Cardiac muscle cell (in vitro differentiated cells and primary cell): ENCODE data around the gene AGPAT3. TPM values are rescaled to one million over a fixed set of nuclear protein-coding genes. Genes with fewer than 3 reads are reported as not detected.

Experiments used
- DNase-seq, 2 donors: peaks; one replicate each; pipeline versions ENCODE4 v3.0.0 to v3.0.0-alpha.2; 2010 to 2017; ENCODE audit warnings: low read depth in 1 of 2, low spot score in 1 of 2
- H3K27ac ChIP-seq: fragments of 200-600 bp; sonication (generic); 2 replicates; pipeline ENCODE4 v1.5.1; 2016
- H3K27me3 ChIP-seq: fragments of 200-600 bp; sonication (generic); 2 replicates; pipeline ENCODE4 v1.6.0; 2016; ENCODE audit warnings: control low read depth
- H3K36me3 ChIP-seq: fragments of 200-600 bp; sonication (generic); 2 replicates; pipeline ENCODE4 v1.5.1; 2016; ENCODE audit warnings: control low read depth
- H3K4me1 ChIP-seq: fragments of 200-600 bp; sonication (generic); 2 replicates; pipeline ENCODE4 v1.8.1; 2017; ENCODE audit warnings: low read depth, mild to moderate bottlenecking, mixed run types
- H3K4me3 ChIP-seq: fragments of 200-600 bp; sonication (generic); 2 replicates; pipeline ENCODE4 v1.5.1; 2016; ENCODE audit warnings: mild to moderate bottlenecking
- H3K9me3 ChIP-seq: fragments of 200-600 bp; sonication (generic); 2 replicates; pipeline ENCODE4 v1.5.1; 2017; ENCODE audit warnings: low read depth, mild to moderate bottlenecking, control low read depth
- CTCF ChIP-seq: IDR thresholded peaks from 2 replicates; pipeline ENCODE4 v1.5.1; 2012; ENCODE audit warnings: low read depth, mild to moderate bottlenecking, low read length
- polyA plus RNA-seq: library from polyadenylated mRNA; unstranded; fragments of >200 nt; fragmentation: Nextera tagmentation; extraction: Ambion mirVana; gene quantifications from 2 replicates; pipeline ENCODE4 v1.2.1, GENCODE V29; 2016
- total RNA-seq: library from RNA; depleted of rRNA; stranded (reverse); fragments of >200 nt; gene quantifications from 2 replicates; pipeline ENCODE4 v1.2.3, GENCODE V29; 2016

The AGPAT3 gene
- total and polyA plus RNA-seq, 2 experiments from 2014 or later = 12.4 to 23.6 TPM

GRCh38 chr21:43973634-43973955 is 108.6 kb downstream of the AGPAT3 start:
- Histone ChIP-seq H3K4me1 (no peaks in the 10 kb centered on the region), H3K9me3 (no peaks in the 10 kb centered on the region), H3K27me3 (no peaks in the 10 kb centered on the region), H3K36me3 (peaks cover 7% of the 10 kb centered on the region), H3K4me3 (no peak overlapping the region), H3K27ac (no peak overlapping the region)
- DNase-seq = no peak
- TF ChIP-seq CTCF = no peak

- DNase-seq = no peak
- TF ChIP-seq CTCF = no peak
- Histone ChIP-seq H3K9me3 (no peaks in the 10 kb centered on the region), H3K36me3 (peaks cover 6% of the 10 kb centered on the region), H3K27ac (no peak overlapping the region), H3K4me3 (no peak overlapping the region), H3K4me1 (no peaks in the 10 kb centered on the region), H3K27me3 (no peaks in the 10 kb centered on the region)
These were observed 109.9 kb downstream of the AGPAT3 start for GRCh38 chr21:43974791-43975468.

- TF ChIP-seq CTCF = peak; percentile 97
These were observed 110.6 kb downstream of the AGPAT3 start for GRCh38 chr21:43975469-43976098.

GRCh38 chr21:43976661-43977060 is 111.6 kb downstream of the AGPAT3 start:
- Histone ChIP-seq H3K27ac (no peak overlapping the region), H3K36me3 (peaks cover 6% of the 10 kb centered on the region), H3K4me1 (no peaks in the 10 kb centered on the region), H3K27me3 (no peaks in the 10 kb centered on the region), H3K9me3 (no peaks in the 10 kb centered on the region), H3K4me3 (no peak overlapping the region)
- no peak for DNase-seq
- TF ChIP-seq CTCF = no peak

More at GRCh38 chr21:43975469-43976098, 110.6 kb downstream of the AGPAT3 start:
- no peaks in the 10 kb centered on the region for H3K4me1 ChIP-seq
- H3K9me3 ChIP-seq = no peaks in the 10 kb centered on the region
- peaks cover 6% of the 10 kb centered on the region for H3K36me3 ChIP-seq
- no peaks in the 10 kb centered on the region for H3K27me3 ChIP-seq
- no peak overlapping the region for H3K4me3 ChIP-seq
- peak; percentile 75 to 76 for DNase-seq
- H3K27ac ChIP-seq = no peak overlapping the region

GRCh38 chr21:43978060-43978459 is 113.0 kb downstream of the AGPAT3 start:
- Histone ChIP-seq H3K4me1 (no peaks in the 10 kb centered on the region), H3K36me3 (peaks cover 6% of the 10 kb centered on the region), H3K9me3 (no peaks in the 10 kb centered on the region), H3K4me3 (no peak overlapping the region), H3K27ac (no peak overlapping the region), H3K27me3 (no peaks in the 10 kb centered on the region)
- no peak for DNase-seq
- no peak for TF ChIP-seq CTCF
